ENCODE results near the gene KCNH4. TPM values are rescaled to one million over a fixed set of nuclear protein-coding genes. Genes with fewer than 3 reads are reported as not detected.

KCNH4 gene
- total and polyA plus RNA-seq, 2 donors (not counting 1 experiment from before 2014, with no cell fraction given), result 0.62 to 1.0 TPM

DNA sequence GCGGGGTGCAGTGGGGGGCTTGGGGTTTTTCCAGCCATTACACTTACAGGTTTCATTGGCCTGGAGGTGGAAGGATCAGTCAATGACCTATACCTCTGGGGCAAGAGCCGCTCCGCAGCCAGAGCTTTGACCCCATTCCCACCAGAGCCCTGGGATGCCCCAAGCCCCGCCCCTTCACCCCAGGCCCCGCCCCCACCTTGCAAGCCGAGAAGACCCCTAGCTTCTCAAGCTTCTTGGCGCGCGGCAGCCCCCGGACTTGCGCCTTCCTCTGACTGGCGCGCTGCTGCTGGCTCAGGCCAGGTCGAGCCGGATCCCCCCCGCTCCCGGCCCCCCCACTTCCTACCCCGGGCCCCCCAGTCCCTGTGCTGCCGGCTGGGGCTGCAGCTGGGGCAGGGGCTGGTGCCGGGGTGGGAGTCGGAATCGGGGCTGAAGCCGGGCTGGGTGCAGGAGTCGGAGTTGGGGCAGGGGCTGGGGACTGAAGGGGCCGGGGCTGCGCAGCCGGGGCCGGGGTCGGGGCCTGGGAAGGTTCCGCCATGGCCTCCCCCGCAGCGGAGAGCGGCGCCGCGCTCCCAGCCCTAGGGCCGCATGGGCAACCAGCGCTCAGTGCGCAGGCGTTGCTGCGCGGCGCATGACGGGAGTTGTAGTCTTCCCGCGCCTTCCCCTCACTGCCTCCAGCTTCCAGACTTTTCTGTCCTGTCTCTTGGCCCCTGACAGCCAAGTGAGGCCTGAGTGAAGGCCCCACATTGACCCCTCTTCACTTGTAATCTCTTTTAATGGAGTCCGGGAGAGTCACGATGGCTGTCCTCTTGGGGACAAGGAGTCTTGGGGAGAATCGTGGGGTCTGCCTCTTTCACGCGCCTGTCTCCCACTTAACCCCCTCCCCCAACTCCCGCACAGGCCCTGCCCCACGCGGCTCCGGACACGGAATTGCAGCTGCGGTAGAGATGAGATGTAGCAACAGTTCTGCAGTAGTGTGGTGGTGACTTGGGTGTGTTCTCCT lies 59.9 kb downstream of the KCNH4 start, which contains the start of gene KAT2A:
Gene KAT2A (minus strand): TSS at position 598 of the 1,000 bp plus-strand sequence. CDS start 63 bp downstream, at position 535.
- peak within 1 kb of the TSS in 4 of 5 experiments; percentile 40 to 79 (median 58) for H3K4me3 ChIP-seq (ENCODE audit: control extremely low read depth in 1 of 5, extremely low read depth in 1 of 5, insufficient read depth in 1 of 5, low read depth in 2 of 5, low read length in 4 of 5)
- intact Hi-C loops (cut with micrococcal nuclease), result loop anchor here (1.0 kb wide), 3 partner anchors 12 to 155 kb away; partner anchors contain the start of gene CNP
- no peaks in the 10 kb centered on the region for H3K27me3 Mint-ChIP-seq
- no peaks in the 10 kb centered on the region for H4K20me1 ChIP-seq (ENCODE audit: control insufficient read depth, insufficient read depth, low read length, poor library complexity, severe bottlenecking)
- peaks cover 14 to 26% of the 10 kb centered on the region in 2 donors for H3K4me1 ChIP-seq (ENCODE audit: control insufficient read depth in 2 of 2, insufficient read depth in 2 of 2, low read length in 2 of 2)
- peaks cover 0 to 27% of the 10 kb centered on the region in 2 experiments for H3K36me3 ChIP-seq (replicated peaks in 1 of 2; ENCODE audit: control extremely low read depth in 1 of 2, control insufficient read depth in 1 of 2, extremely low read depth in 1 of 2, insufficient read depth in 2 of 2, low read length in 1 of 2)
- TF ChIP-seq, protein P1, sequence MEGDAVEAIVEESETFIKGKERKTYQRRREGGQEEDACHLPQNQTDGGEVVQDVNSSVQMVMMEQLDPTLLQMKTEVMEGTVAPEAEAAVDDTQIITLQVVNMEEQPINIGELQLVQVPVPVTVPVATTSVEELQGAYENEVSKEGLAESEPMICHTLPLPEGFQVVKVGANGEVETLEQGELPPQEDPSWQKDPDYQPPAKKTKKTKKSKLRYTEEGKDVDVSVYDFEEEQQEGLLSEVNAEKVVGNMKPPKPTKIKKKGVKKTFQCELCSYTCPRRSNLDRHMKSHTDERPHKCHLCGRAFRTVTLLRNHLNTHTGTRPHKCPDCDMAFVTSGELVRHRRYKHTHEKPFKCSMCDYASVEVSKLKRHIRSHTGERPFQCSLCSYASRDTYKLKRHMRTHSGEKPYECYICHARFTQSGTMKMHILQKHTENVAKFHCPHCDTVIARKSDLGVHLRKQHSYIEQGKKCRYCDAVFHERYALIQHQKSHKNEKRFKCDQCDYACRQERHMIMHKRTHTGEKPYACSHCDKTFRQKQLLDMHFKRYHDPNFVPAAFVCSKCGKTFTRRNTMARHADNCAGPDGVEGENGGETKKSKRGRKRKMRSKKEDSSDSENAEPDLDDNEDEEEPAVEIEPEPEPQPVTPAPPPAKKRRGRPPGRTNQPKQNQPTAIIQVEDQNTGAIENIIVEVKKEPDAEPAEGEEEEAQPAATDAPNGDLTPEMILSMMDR (IDR thresholded peaks at IDR 0.05), result no peak
- no peak for TF ChIP-seq EZH2 (IDR thresholded peaks at IDR 0.05; ENCODE audit: borderline replicate concordance, insufficient read depth, low read depth, low read length, poor library complexity, severe bottlenecking)
- peaks cover 28% of the 10 kb centered on the region for H3K4me1 Mint-ChIP-seq
- peak within 1 kb of the TSS; percentile 84 for H2AFZ ChIP-seq (ENCODE audit: insufficient read depth, low read depth, low read length, poor library complexity, severe bottlenecking)
- POLR2A ChIA-PET, result interaction anchor here (0.6 to 1.7 kb wide), 12 partner anchors 9 to 1578 kb away, joined by 3 to 8 read pairs (median 4); partner anchors contain the start of genes CNP, DHX58, DNAJC7 and ODAD4
- H3K27me3 ChIP-seq (replicated peaks in 1 of 4; ENCODE audit: control extremely low read depth in 1 of 4, control insufficient read depth in 3 of 4, insufficient read depth in 4 of 4, low read length in 3 of 4), result no peaks in the 10 kb centered on the region
- H3K27ac ChIP-seq (ENCODE audit: low read length in 2 of 2), result no peak within 1 kb of the TSS
- no peaks in the 10 kb centered on the region for H3K9me3 Mint-ChIP-seq (ENCODE audit: insufficient read depth)
- H3K27ac Mint-ChIP-seq, result peak within 1 kb of the TSS; percentile 59
- 0% methylated on average over 38 of the region's 57 CpGs for WGBS (ENCODE audit: insufficient coverage)
- H3K9ac ChIP-seq (ENCODE audit: low read length), result peak within 1 kb of the TSS; percentile 70
- H3K4me2 ChIP-seq (replicated peaks; ENCODE audit: low read depth, low read length, poor library complexity, severe bottlenecking), result peak within 1 kb of the TSS; percentile 89
- DNase-seq, result peak; percentile 82
- H3K4me3 Mint-ChIP-seq, result peak within 1 kb of the TSS; percentile 72
- peaks cover 4% of the 10 kb centered on the region for H3K79me2 ChIP-seq (ENCODE audit: control insufficient read depth, insufficient read depth, low read length)
- CTCF ChIA-PET, result interaction anchor here (0.6 to 7.0 kb wide), 14 partner anchors 10 to 158 kb away, joined by 3 to 104 read pairs (median 5); partner anchors contain the start of genes CNP and NKIRAS2
- no peaks in the 10 kb centered on the region for H3K9me3 ChIP-seq (ENCODE audit: control extremely low read depth in 1 of 3, control insufficient read depth in 2 of 3, insufficient read depth in 1 of 3, low read length in 2 of 3)
- peak; percentile 89 for ATAC-seq (ENCODE audit: low read depth)

All from B cell (primary cell).